ENCODE data around the gene IZUMO1. TPM values are rescaled to one million over a fixed set of nuclear protein-coding genes. Genes with fewer than 3 reads are reported as not detected.

Gene IZUMO1
- total and polyA plus RNA-seq, 9 of the 15 experiments (the other 6 are each of a cell fraction or from before 2014, with no cell fraction given), result 0.14 to 2.1 (median 0.73) TPM

GRCh38 chr19:48738557-48739403 lies 7.9 kb downstream of the IZUMO1 start (continued):
- no peak for TF ChIP-seq GTF3C2 (IDR thresholded peaks at IDR 0.05; ENCODE audit: borderline replicate concordance, extremely low read depth, insufficient read length)
- no peak for TF ChIP-seq MLX (CRISPR knock-in tag; conservative IDR thresholded peaks at IDR 0.05)
- 0 out of 4 replicates have a peak, but pooled peaks of 1 of the 2 experiments have one; percentile 14 for TF ChIP-seq SRF (CRISPR knock-in tag; IDR thresholded peaks at IDR 0.05)
- no peak for TF ChIP-seq CCAR2 (IDR thresholded peaks at IDR 0.05; ENCODE audit: low read depth, low read length)
- TF ChIP-seq NBN (IDR thresholded peaks at IDR 0.05; ENCODE audit: low read depth), result no peak
- TF ChIP-seq FOXM1 (IDR thresholded peaks at IDR 0.05; ENCODE audit: low read depth), result no peak
- TF ChIP-seq FOXM1 (CRISPR knock-in tag; IDR thresholded peaks at IDR 0.05; ENCODE audit: low read depth), result no peak
- no peak for TF ChIP-seq NCOR1 (IDR thresholded peaks at IDR 0.05)
- TF ChIP-seq CREB1 (IDR thresholded peaks at IDR 0.05), result peak; percentile 48; the same call in 1 of the 2 replicates
- no peak for TF ChIP-seq CREB1 (CRISPR knock-in tag; IDR thresholded peaks at IDR 0.05)
- TF ChIP-seq ZFP30 (CRISPR knock-in tag; IDR thresholded peaks at IDR 0.05; ENCODE audit: borderline replicate concordance), result no peak
- no peak for TF ChIP-seq SMARCB1 (IDR thresholded peaks at IDR 0.05; ENCODE audit: insufficient read length, low read depth)
- TF ChIP-seq NR2F6 (CRISPR knock-in tag; IDR thresholded peaks at IDR 0.05), result no peak
- TF ChIP-seq ZZZ3 (IDR thresholded peaks at IDR 0.05), result no peak
- TF ChIP-seq HDAC1 (IDR thresholded peaks at IDR 0.05), result 0 out of 4 replicates have a peak, but pooled peaks of 1 of the 2 experiments have one; percentile 31
- 0 out of 2 replicates have a peak, but pooled peaks have one; percentile 41 for TF ChIP-seq MED1 (CRISPR knock-in tag; IDR thresholded peaks at IDR 0.05; ENCODE audit: borderline replicate concordance)
- no peak for TF ChIP-seq NR2C1 (IDR thresholded peaks at IDR 0.05)
- TF ChIP-seq NR2C1 (tag; IDR thresholded peaks at IDR 0.05), result no peak
- TF ChIP-seq ZBTB5 (IDR thresholded peaks at IDR 0.05), result no peak
- no peak for TF ChIP-seq ZNF41 (CRISPR knock-in tag; conservative IDR thresholded peaks at IDR 0.05)
- peak; percentile 84; the same call in 1 of the 2 replicates for TF ChIP-seq TARDBP (IDR thresholded peaks at IDR 0.05)
- TF ChIP-seq FOXO4 (CRISPR knock-in tag; IDR thresholded peaks at IDR 0.05), result no peak
